H9 (cell line): ENCODE data around the gene NEIL1. TPM values are rescaled to one million over a fixed set of nuclear protein-coding genes. Genes with fewer than 3 reads are reported as not detected.

ENCODE experiments used
- DNase-seq: peaks from one replicate; pipeline ENCODE4 v3.0.0-alpha.2; 2017
- H2AFZ ChIP-seq: one replicate; pipeline ENCODE4 v1.6.1; 2013; ENCODE audit warnings: mild to moderate bottlenecking, low read length, control low read depth, moderate library complexity
- H2AK5ac ChIP-seq: 2 replicates; pipeline ENCODE4 v1.6.1; 2013; ENCODE audit warnings: low read length, control low read depth, mixed read lengths; ENCODE audit not compliant: insufficient read length
- H2BK120ac ChIP-seq: one replicate; pipeline ENCODE4 v1.6.1; 2013; ENCODE audit warnings: low read depth, mild to moderate bottlenecking, low read length, control low read depth, inconsistent platforms; ENCODE audit not compliant: poor library complexity, severe bottlenecking
- H2BK12ac ChIP-seq: 2 replicates; pipeline ENCODE4 v1.6.1; 2013; ENCODE audit warnings: low read length, control low read depth, mixed read lengths, low read depth; ENCODE audit not compliant: insufficient read length
- H2BK15ac ChIP-seq: 2 replicates; pipeline ENCODE4 v1.6.1; 2013; ENCODE audit warnings: low read depth, low read length, control low read depth
- H2BK20ac ChIP-seq: one replicate; pipeline ENCODE4 v1.6.1; 2013; ENCODE audit warnings: low read depth, mild to moderate bottlenecking, low read length, control low read depth, inconsistent platforms; ENCODE audit not compliant: poor library complexity, severe bottlenecking
- H2BK5ac ChIP-seq: 2 replicates; pipeline ENCODE4 v1.6.1; 2013; ENCODE audit warnings: low read length, control low read depth, mixed read lengths; ENCODE audit not compliant: insufficient read length
- H3K14ac ChIP-seq: 2 replicates; pipeline ENCODE4 v1.6.1; 2013; ENCODE audit warnings: low read length, control low read depth; ENCODE audit not compliant: insufficient read depth
- H3K18ac ChIP-seq: 2 replicates; pipeline ENCODE4 v1.6.1; 2013; ENCODE audit warnings: low read depth, mild to moderate bottlenecking, mixed read lengths, low read length, control low read depth; ENCODE audit not compliant: insufficient read length
- H3K23ac ChIP-seq: 2 replicates; pipeline ENCODE4 v1.6.1; 2013; ENCODE audit warnings: low read length, control low read depth, mixed read lengths, low read depth; ENCODE audit not compliant: insufficient read length
- H3K23me2 ChIP-seq: 2 replicates; pipeline ENCODE4 v1.6.1; 2013; ENCODE audit warnings: low read depth, mild to moderate bottlenecking, mixed read lengths, low read length, control low read depth; ENCODE audit not compliant: insufficient read length, poor library complexity, severe bottlenecking
- H3K27ac ChIP-seq: 2 replicates; pipeline ENCODE4 v1.5.1; 2013; ENCODE audit warnings: low read length, control low read depth, mixed read lengths, low read depth; ENCODE audit not compliant: insufficient read length
- H3K27me3 ChIP-seq: 2 replicates; pipeline ENCODE4 v1.6.1; 2013; ENCODE audit warnings: low read length, control low read depth, inconsistent platforms; ENCODE audit not compliant: insufficient read depth
- H3K4ac ChIP-seq: 2 replicates; pipeline ENCODE4 v1.6.1; 2013; ENCODE audit warnings: low read depth, mild to moderate bottlenecking, control low read depth, inconsistent platforms, low read length, moderate library complexity
- H3K4me1 ChIP-seq: 2 replicates; pipeline ENCODE4 v1.6.1; 2013; ENCODE audit warnings: low read length, control low read depth, inconsistent platforms; ENCODE audit not compliant: insufficient read depth
- H3K4me2 ChIP-seq: 2 replicates; pipeline ENCODE4 v1.6.1; 2013; ENCODE audit warnings: low read length, control low read depth, mixed read lengths; ENCODE audit not compliant: insufficient read length, insufficient read depth
- H3K56ac ChIP-seq: 2 replicates; pipeline ENCODE4 v1.6.1; 2013; ENCODE audit warnings: low read depth, mild to moderate bottlenecking, mixed read lengths, low read length, control low read depth; ENCODE audit not compliant: insufficient read length
- H3K79me1 ChIP-seq: 2 replicates; pipeline ENCODE4 v1.6.1; 2013; ENCODE audit warnings: low read depth, mild to moderate bottlenecking, moderate library complexity, low read length, control low read depth, inconsistent platforms; ENCODE audit not compliant: insufficient read depth, poor library complexity, severe bottlenecking
- H3K79me2 ChIP-seq: 2 replicates; pipeline ENCODE4 v1.6.1; 2013; ENCODE audit warnings: low read length, control low read depth, inconsistent platforms; ENCODE audit not compliant: insufficient read depth
- H3K9ac ChIP-seq: 2 replicates; pipeline ENCODE4 v1.6.1; 2013; ENCODE audit warnings: low read length, control low read depth, mixed read lengths; ENCODE audit not compliant: insufficient read length; ENCODE audit errors: extremely low read depth
- H3K9me3 ChIP-seq: one replicate; pipeline ENCODE4 v1.6.1; 2013; ENCODE audit warnings: low read depth, low read length, inconsistent platforms; ENCODE audit not compliant: control insufficient read depth
- H3T11ph ChIP-seq: one replicate; pipeline ENCODE4 v1.6.1; 2013; ENCODE audit warnings: mild to moderate bottlenecking, low read length, control low read depth, inconsistent platforms
- H4K20me1 ChIP-seq: one replicate; pipeline ENCODE4 v1.6.1; 2013; ENCODE audit not compliant: control insufficient read depth, insufficient read length, insufficient read depth
- H4K5ac ChIP-seq: 2 replicates; pipeline ENCODE4 v1.6.1; 2013; ENCODE audit warnings: low read depth, mild to moderate bottlenecking, mixed read lengths, low read length, control low read depth; ENCODE audit not compliant: insufficient read length
- H4K8ac ChIP-seq: replicated peaks from 2 replicates; pipeline ENCODE4 v1.6.1; 2013; ENCODE audit warnings: low read length, control low read depth, mixed read lengths, low read depth; ENCODE audit not compliant: insufficient read length
- H4K91ac ChIP-seq: 2 replicates; pipeline ENCODE4 v1.6.1; 2013; ENCODE audit warnings: low read depth, mild to moderate bottlenecking, moderate library complexity, mixed read lengths, low read length, control low read depth; ENCODE audit not compliant: insufficient read length
- H3K27ac Mint-ChIP-seq, 3 experiments: 2 replicates in 2 of 3; 3 replicates in 1 of 3; pipeline ENCODE4 v1.8.0; 2020 to 2021; ENCODE audit warnings: mixed read lengths in 3 of 3, mild to moderate bottlenecking in 1 of 3, moderate library complexity in 1 of 3
- H3K27me3 Mint-ChIP-seq: 2 replicates; pipeline ENCODE4 v1.8.0; 2021; ENCODE audit warnings: low read depth, mild to moderate bottlenecking, moderate library complexity, mixed read lengths
- H3K36me3 Mint-ChIP-seq, 3 experiments: 2 replicates in 2 of 3; 3 replicates in 1 of 3; pipeline ENCODE4 v1.8.0; 2020 to 2021; ENCODE audit warnings: low read depth in 3 of 3, mixed read lengths in 3 of 3; ENCODE audit not compliant: insufficient read depth in 1 of 3
- H3K4me1 Mint-ChIP-seq, 2 experiments: 2 replicates each; pipeline ENCODE4 v1.8.0; 2020; ENCODE audit warnings: mixed read lengths in 2 of 2
- H3K4me3 Mint-ChIP-seq, 2 experiments: 2 replicates in 1 of 2; 3 replicates in 1 of 2; pipeline ENCODE4 v1.8.0; 2020 to 2021; ENCODE audit warnings: mild to moderate bottlenecking in 2 of 2, mixed read lengths in 2 of 2, moderate library complexity in 1 of 2
- H3K9me3 Mint-ChIP-seq, 2 experiments: 2 replicates in 1 of 2; 3 replicates in 1 of 2; pipeline ENCODE4 v1.8.0; 2020; ENCODE audit warnings: mild to moderate bottlenecking in 2 of 2, mixed read lengths in 2 of 2, moderate library complexity in 1 of 2
- WGBS: extraction: QIAGEN DNeasy Blood & Tissue Kit; methylation state at CpG from one replicate; pipeline ENCODE4 v1.1.7; 2013; ENCODE audit warnings: missing lambda C conversion rate, low lambda C conversion rate, mixed read lengths; ENCODE audit not compliant: insufficient read length; ENCODE audit errors: extremely low coverage; 5-methylcytosine and 5-hydroxymethylcytosine counted together
- total RNA-seq: library from RNA; stranded (reverse); gene quantifications from 2 replicates; pipeline ENCODE4 v1.2.1, GENCODE V29; 2021
- TF ChIP-seq, protein P1 (sequence below): fragments of 200-600 bp; sonication (generic); conservative IDR thresholded peaks from 3 replicates; pipeline ENCODE4 v1.8.0; 2021; ENCODE audit warnings: antibody characterized with exemption, mild to moderate bottlenecking

Gene NEIL1
- total RNA-seq, 1 experiment from 2014 or later, result 16.5 TPM

DNA sequence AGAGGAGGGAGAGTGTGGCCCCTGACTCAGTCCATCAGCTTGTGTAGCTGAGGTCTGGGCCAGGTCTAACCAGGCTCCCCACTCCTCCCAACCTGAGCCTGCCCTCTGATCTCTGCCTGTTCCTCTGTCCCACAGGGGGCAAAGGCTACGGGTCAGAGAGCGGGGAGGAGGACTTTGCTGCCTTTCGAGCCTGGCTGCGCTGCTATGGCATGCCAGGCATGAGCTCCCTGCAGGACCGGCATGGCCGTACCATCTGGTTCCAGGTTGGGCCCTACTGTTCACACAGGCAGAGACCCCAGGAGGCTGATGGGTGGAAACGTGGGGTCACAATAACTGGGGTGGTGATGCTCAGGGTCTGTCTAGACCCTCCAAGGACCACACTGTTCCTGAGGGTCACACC lies 6.8 kb downstream of the NEIL1 start:
- Histone ChIP-seq H2BK20ac (no peak overlapping the region), H3K9me3 (no peaks in the 10 kb centered on the region), H3K9ac (no peak overlapping the region), H4K20me1 (no peaks in the 10 kb centered on the region), H2AFZ (no peak overlapping the region), H3K23me2 (peaks cover under 1% of the 10 kb centered on the region), H4K91ac (no peak overlapping the region), H3K79me2 (no peaks in the 10 kb centered on the region), H2AK5ac (no peak overlapping the region), H2BK120ac (no peak overlapping the region), H3K56ac (no peak overlapping the region), H3K23ac (no peak overlapping the region), H2BK12ac (no peak overlapping the region), H3K14ac (no peak overlapping the region; the same call in 1 of the 2 replicates), H2BK5ac (no peak overlapping the region), H3K79me1 (no peaks in the 10 kb centered on the region), H3K18ac (no peak overlapping the region), H3K4me2 (no peak overlapping the region), H3T11ph (no peak overlapping the region), H2BK15ac (no peak overlapping the region), H3K27me3 (no peaks in the 10 kb centered on the region; the same call in 1 of the 2 replicates), H3K4me1 (no peaks in the 10 kb centered on the region), H3K4ac (no peak overlapping the region), H4K5ac (no peak overlapping the region), H4K8ac (no peak overlapping the region), H3K27ac (no peak overlapping the region)
- WGBS, result no CpG with 5 or more reads among the region's 7 CpGs
- DNase-seq, result no peak
- Mint-ChIP-seq H3K27ac (no peak overlapping the region; a peak in 1 of 7 replicates), H3K27me3 (peaks cover 9% of the 10 kb centered on the region), H3K4me1 (peaks cover 2 to 3% of the 10 kb centered on the region in 2 experiments), H3K9me3 (no peaks in the 10 kb centered on the region), H3K36me3 (peaks cover 12 to 22% (median 14%) of the 10 kb centered on the region in 3 experiments), H3K4me3 (no peak overlapping the region)
- TF ChIP-seq, protein P1, sequence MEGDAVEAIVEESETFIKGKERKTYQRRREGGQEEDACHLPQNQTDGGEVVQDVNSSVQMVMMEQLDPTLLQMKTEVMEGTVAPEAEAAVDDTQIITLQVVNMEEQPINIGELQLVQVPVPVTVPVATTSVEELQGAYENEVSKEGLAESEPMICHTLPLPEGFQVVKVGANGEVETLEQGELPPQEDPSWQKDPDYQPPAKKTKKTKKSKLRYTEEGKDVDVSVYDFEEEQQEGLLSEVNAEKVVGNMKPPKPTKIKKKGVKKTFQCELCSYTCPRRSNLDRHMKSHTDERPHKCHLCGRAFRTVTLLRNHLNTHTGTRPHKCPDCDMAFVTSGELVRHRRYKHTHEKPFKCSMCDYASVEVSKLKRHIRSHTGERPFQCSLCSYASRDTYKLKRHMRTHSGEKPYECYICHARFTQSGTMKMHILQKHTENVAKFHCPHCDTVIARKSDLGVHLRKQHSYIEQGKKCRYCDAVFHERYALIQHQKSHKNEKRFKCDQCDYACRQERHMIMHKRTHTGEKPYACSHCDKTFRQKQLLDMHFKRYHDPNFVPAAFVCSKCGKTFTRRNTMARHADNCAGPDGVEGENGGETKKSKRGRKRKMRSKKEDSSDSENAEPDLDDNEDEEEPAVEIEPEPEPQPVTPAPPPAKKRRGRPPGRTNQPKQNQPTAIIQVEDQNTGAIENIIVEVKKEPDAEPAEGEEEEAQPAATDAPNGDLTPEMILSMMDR, result no peak
